Activated CD4-positive, CD25-positive, alpha-beta regulatory T cell treated with anti-CD3 and anti-CD28 coated beads, Interleukin-2, amount 50 U/mL, for 72 hours (primary cell): ENCODE data around the gene MTX1.
"Not testable (repeated sequence)": the region's sequence is repeated elsewhere in the genome, so short reads cannot be mapped to it uniquely, and the experiment has no call there.

Experiments
- DNase-seq: peaks from one replicate; pipeline ENCODE4 v3.0.0; 2021

Gene MTX1

GRCh38 chr1:155241841-155242264 lies 33.4 kb downstream of the MTX1 start:
- no peak for DNase-seq

- DNase-seq: no peak
Measured at GRCh38 chr1:155242805-155243358, 34.4 kb downstream of the MTX1 start.

GRCh38 chr1:155244368-155245162 lies 36.1 kb downstream of the MTX1 start:
- peak; percentile 87 for DNase-seq

- DNase-seq: no peak
Measured at GRCh38 chr1:155245163-155245524, 36.6 kb downstream of the MTX1 start.

GRCh38 chr1:155246796-155247195 lies 38.3 kb downstream of the MTX1 start:
- DNase-seq: not testable (repeated sequence)

GRCh38 chr1:155247667-155248553 lies 39.4 kb downstream of the MTX1 start:
- no peak for DNase-seq

GRCh38 chr1:155250246-155250632 lies 41.7 kb downstream of the MTX1 start:
- DNase-seq: no peak

GRCh38 chr1:155250633-155251449 lies 42.3 kb downstream of the MTX1 start:
- DNase-seq: peak; percentile 99

GRCh38 chr1:155251566-155251965 lies 43.1 kb downstream of the MTX1 start:
- DNase-seq: no peak

GRCh38 chr1:155253208-155253607 lies 44.7 kb downstream of the MTX1 start:
- DNase-seq: no peak

- DNase-seq: no peak
Measured at GRCh38 chr1:155253797-155254196, 45.3 kb downstream of the MTX1 start.

GRCh38 chr1:155254228-155254713 lies 45.8 kb downstream of the MTX1 start:
- DNase-seq: no peak

GRCh38 chr1:155254714-155255242 lies 46.3 kb downstream of the MTX1 start:
- no peak for DNase-seq

- DNase-seq: peak; percentile 73
Measured at GRCh38 chr1:155255243-155256007, 46.9 kb downstream of the MTX1 start, which contains the start of gene ENTREP3. Gene ENTREP3, minus strand, starts transcription at chr1:155255483. Its CDS starts 606 bp downstream, at chr1:155254877.

GRCh38 chr1:155256058-155256852 lies 47.8 kb downstream of the MTX1 start:
- no peak for DNase-seq

GRCh38 chr1:155260276-155260675 lies 51.8 kb downstream of the MTX1 start:
- no peak for DNase-seq

GRCh38 chr1:155261493-155261851 lies 53.0 kb downstream of the MTX1 start:
- no peak for DNase-seq

GRCh38 chr1:155261852-155262673 lies 53.6 kb downstream of the MTX1 start, which contains the start of gene SCAMP3:
Gene SCAMP3, minus strand, starts transcription at chr1:155262360. Its CDS starts 209 bp downstream, at chr1:155262151.
- peak; percentile 84 for DNase-seq

- no peak for DNase-seq
Measured at GRCh38 chr1:155263067-155263466, 54.6 kb downstream of the MTX1 start.
